Mesenchymal stem cell (in vitro differentiated cells and primary cell): ENCODE measurements around the gene AADAT.

ENCODE experiments used
- DNase-seq: peaks from one replicate; pipeline ENCODE4 v3.0.0-alpha.2; 2013
- H2AFZ ChIP-seq: one replicate; pipeline ENCODE4 v1.6.1; 2013; ENCODE audit warnings: low read depth, mild to moderate bottlenecking, control low read depth, inconsistent platforms, low read length, moderate library complexity
- H2AK5ac ChIP-seq: 2 replicates; pipeline ENCODE4 v1.6.1; 2013; ENCODE audit warnings: low read length, moderate library complexity, mild to moderate bottlenecking, inconsistent platforms; ENCODE audit not compliant: severe bottlenecking
- H2BK120ac ChIP-seq: one replicate; pipeline ENCODE4 v1.6.1; 2013; ENCODE audit warnings: low read depth, mild to moderate bottlenecking, inconsistent platforms, low read length, moderate library complexity
- H2BK12ac ChIP-seq, 2 experiments: one replicate each; pipeline ENCODE4 v1.6.1; 2013; ENCODE audit warnings: inconsistent platforms in 2 of 2, low read length in 2 of 2, mild to moderate bottlenecking in 2 of 2, moderate library complexity in 2 of 2, control low read depth in 1 of 2
- H2BK15ac ChIP-seq: one replicate; pipeline ENCODE4 v1.6.1; 2013; ENCODE audit warnings: mild to moderate bottlenecking, low read depth, inconsistent platforms; ENCODE audit not compliant: poor library complexity, severe bottlenecking
- H2BK5ac ChIP-seq: 2 replicates; pipeline ENCODE4 v1.6.1; 2013; ENCODE audit warnings: low read depth, mild to moderate bottlenecking, low read length, control low read depth, inconsistent platforms; ENCODE audit not compliant: poor library complexity, severe bottlenecking
- H3K14ac ChIP-seq, 2 experiments: one replicate each; pipeline ENCODE4 v1.6.1; 2013; ENCODE audit warnings: inconsistent platforms in 2 of 2, low read length in 2 of 2, control low read depth in 1 of 2, mild to moderate bottlenecking in 1 of 2, moderate library complexity in 1 of 2
- H3K18ac ChIP-seq, 2 experiments: one replicate each; pipeline ENCODE4 v1.6.1; 2013; ENCODE audit warnings: inconsistent platforms in 2 of 2, low read length in 2 of 2, control low read depth in 1 of 2, low read depth in 1 of 2, mild to moderate bottlenecking in 1 of 2
- H3K23ac ChIP-seq, 2 experiments: one replicate each; pipeline ENCODE4 v1.6.1; 2013; ENCODE audit warnings: inconsistent platforms in 2 of 2, low read length in 2 of 2, mild to moderate bottlenecking in 2 of 2, moderate library complexity in 2 of 2, control low read depth in 1 of 2
- H3K27ac ChIP-seq: 2 replicates; pipeline ENCODE4 v1.5.1; 2013; ENCODE audit warnings: mild to moderate bottlenecking, moderate library complexity, low read length, control low read depth, inconsistent platforms; ENCODE audit not compliant: poor library complexity, severe bottlenecking
- H3K27me3 ChIP-seq, 2 experiments: 2 replicates each; pipeline versions ENCODE4 v1.6.1 to v1.7.0; 2013; ENCODE audit warnings: low read length in 2 of 2, mild to moderate bottlenecking in 2 of 2, moderate library complexity in 2 of 2, control low read depth in 1 of 2, inconsistent platforms in 1 of 2; ENCODE audit not compliant: control insufficient read depth in 1 of 2, insufficient read depth in 1 of 2
- H3K36me3 ChIP-seq, 2 experiments: 2 replicates each; pipeline versions ENCODE4 v1.6.1 to v1.7.0; 2013; ENCODE audit warnings: low read length in 2 of 2, control low read depth in 1 of 2, inconsistent platforms in 1 of 2, low read depth in 1 of 2, mild to moderate bottlenecking in 1 of 2; ENCODE audit not compliant: insufficient read depth in 2 of 2, control insufficient read depth in 1 of 2
- H3K4ac ChIP-seq, 2 experiments: one replicate each; pipeline ENCODE4 v1.6.1; 2013; ENCODE audit warnings: inconsistent platforms in 2 of 2, low read length in 2 of 2, mild to moderate bottlenecking in 2 of 2, moderate library complexity in 2 of 2, control low read depth in 1 of 2, low read depth in 1 of 2
- H3K4me1 ChIP-seq: 2 replicates; pipeline ENCODE4 v1.6.1; 2013; ENCODE audit warnings: low read depth, low read length, control low read depth; ENCODE audit not compliant: control insufficient read depth, insufficient read depth
- H3K4me2 ChIP-seq: 2 replicates; pipeline ENCODE4 v1.6.1; 2013; ENCODE audit warnings: low read length, mild to moderate bottlenecking, inconsistent platforms; ENCODE audit not compliant: poor library complexity, severe bottlenecking
- H3K4me3 ChIP-seq, 2 experiments: 2 replicates each; pipeline versions ENCODE4 v1.5.1 to v1.7.0; 2013; ENCODE audit warnings: low read length in 2 of 2, mild to moderate bottlenecking in 2 of 2, control low read depth in 1 of 2, low read depth in 1 of 2; ENCODE audit not compliant: insufficient read depth in 1 of 2
- H3K79me1 ChIP-seq: replicated peaks from 2 replicates; pipeline ENCODE4 v1.6.1; 2013; ENCODE audit warnings: mild to moderate bottlenecking, control low read depth, low read length, inconsistent platforms; ENCODE audit not compliant: poor library complexity, severe bottlenecking
- H3K9ac ChIP-seq: 2 replicates; pipeline ENCODE4 v1.7.0; 2013; ENCODE audit warnings: mild to moderate bottlenecking, low read length, moderate library complexity
- H3K9me3 ChIP-seq: 2 replicates; pipeline ENCODE4 v1.7.0; 2013; ENCODE audit warnings: mild to moderate bottlenecking, low read length; ENCODE audit not compliant: control insufficient read depth
- H4K8ac ChIP-seq: one replicate; pipeline ENCODE4 v1.6.1; 2013; ENCODE audit warnings: inconsistent platforms, mild to moderate bottlenecking, low read length, moderate library complexity
- H4K91ac ChIP-seq: one replicate; pipeline ENCODE4 v1.6.1; 2013; ENCODE audit warnings: mild to moderate bottlenecking, low read length, inconsistent platforms
- WGBS: methylation state at CpG from one replicate; pipeline ENCODE4 v1.1.7; 2013; ENCODE audit warnings: mixed read lengths; 5-methylcytosine and 5-hydroxymethylcytosine counted together

The AADAT gene

DNA sequence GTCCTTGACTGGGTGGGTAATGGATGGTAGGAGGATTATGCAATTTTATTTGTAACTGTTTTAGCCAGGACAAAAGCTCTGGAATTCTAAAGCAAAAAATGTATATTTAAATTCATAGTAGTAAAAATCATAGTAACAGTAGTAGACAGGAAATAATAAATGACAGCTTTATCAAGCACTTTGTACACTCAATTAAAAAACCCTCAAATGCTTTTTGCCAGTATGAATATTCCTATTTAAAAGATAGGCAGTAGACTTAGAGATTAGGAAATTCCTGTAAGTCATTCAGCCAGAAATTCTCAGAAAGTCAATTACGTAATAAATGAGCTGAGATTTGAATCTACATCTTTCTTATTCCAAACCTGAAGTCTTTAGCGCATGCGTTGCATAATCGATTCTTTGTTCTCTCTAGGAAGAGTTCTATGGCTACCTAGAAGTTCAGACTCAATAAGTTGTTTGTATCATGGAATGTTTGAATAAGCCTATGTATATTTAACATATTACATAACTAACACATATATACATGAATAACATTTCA, 2.5 kb downstream of the AADAT start:
- Histone ChIP-seq H3K4me3 (no peak overlapping the region), H3K4me1 (peaks cover 6% of the 10 kb centered on the region), H3K23ac (no peak overlapping the region), H3K4ac (no peak overlapping the region), H3K14ac (no peak overlapping the region), H3K36me3 (peaks cover 5 to 48% of the 10 kb centered on the region in 2 experiments), H3K27me3 (no peaks in the 10 kb centered on the region), H2BK12ac (no peak overlapping the region), H3K18ac (no peak overlapping the region), H3K9ac (no peak overlapping the region), H4K8ac (no peak overlapping the region), H3K79me1 (peaks cover 3% of the 10 kb centered on the region), H2BK5ac (no peak overlapping the region), H3K9me3 (no peaks in the 10 kb centered on the region), H2BK15ac (no peak overlapping the region), H3K27ac (no peak overlapping the region), H3K4me2 (no peak overlapping the region), H2AK5ac (no peak overlapping the region), H4K91ac (no peak overlapping the region), H2AFZ (no peak overlapping the region), H2BK120ac (no peak overlapping the region)
- WGBS = 67% methylated on average over 3 of the region's 4 CpGs
- DNase-seq = no peak

DNA sequence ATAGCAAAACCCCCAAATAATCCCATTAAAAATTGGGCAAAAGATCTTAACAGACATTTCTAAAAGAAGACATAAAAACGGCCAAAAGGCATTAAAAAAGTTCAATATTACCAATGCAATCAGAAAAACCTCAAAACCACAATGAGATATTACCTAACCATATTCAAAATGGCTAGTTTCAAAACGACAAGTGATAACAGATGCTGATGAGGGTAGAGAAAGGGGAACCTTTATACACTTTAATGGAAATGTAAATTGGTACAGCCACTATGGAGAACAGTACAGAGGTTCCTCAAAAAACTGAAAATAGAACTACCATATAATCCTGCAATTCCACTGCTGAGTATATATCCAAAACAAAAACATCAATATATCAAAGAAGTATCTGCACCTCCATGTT, 6.2 kb downstream of the AADAT start:
- H3K9me3 ChIP-seq = no peaks in the 10 kb centered on the region
- H3K4me1 ChIP-seq = no peaks in the 10 kb centered on the region
- no peak overlapping the region for H3K27ac ChIP-seq
- H3K14ac ChIP-seq = no peak overlapping the region
- no peak overlapping the region for H2BK15ac ChIP-seq
- H3K23ac ChIP-seq = no peak overlapping the region
- WGBS = 100% methylated on average over 1 of the region's 2 CpGs
- H4K91ac ChIP-seq = no peak overlapping the region
- H3K4me3 ChIP-seq = no peak overlapping the region
- no peak overlapping the region for H3K9ac ChIP-seq
- peaks cover 5 to 77% of the 10 kb centered on the region in 2 experiments for H3K36me3 ChIP-seq
- no peak overlapping the region for H3K4me2 ChIP-seq
- H3K27me3 ChIP-seq = no peaks in the 10 kb centered on the region
- DNase-seq = no peak
- H4K8ac ChIP-seq = no peak overlapping the region
- H2BK12ac ChIP-seq = no peak overlapping the region
- H3K4ac ChIP-seq = no peak overlapping the region
- H3K18ac ChIP-seq = no peak overlapping the region
- no peak overlapping the region for H2BK5ac ChIP-seq
- no peak overlapping the region for H2BK120ac ChIP-seq
- H2AFZ ChIP-seq = no peak overlapping the region
- H2AK5ac ChIP-seq = no peak overlapping the region
- peaks cover 6% of the 10 kb centered on the region for H3K79me1 ChIP-seq

- Histone ChIP-seq H2AK5ac (no peak overlapping the region), H3K79me1 (peaks cover 6% of the 10 kb centered on the region), H3K4ac (no peak overlapping the region), H3K23ac (no peak overlapping the region), H3K4me3 (no peak overlapping the region), H2BK5ac (no peak overlapping the region), H3K27ac (no peak overlapping the region), H3K4me2 (no peak overlapping the region), H3K18ac (no peak overlapping the region), H3K36me3 (peaks cover 2 to 81% of the 10 kb centered on the region in 2 experiments), H4K91ac (no peak overlapping the region), H3K9me3 (no peaks in the 10 kb centered on the region), H2BK120ac (no peak overlapping the region), H3K9ac (no peak overlapping the region), H3K27me3 (no peaks in the 10 kb centered on the region), H2AFZ (no peak overlapping the region), H2BK15ac (no peak overlapping the region), H3K14ac (no peak overlapping the region), H4K8ac (no peak overlapping the region), H2BK12ac (no peak overlapping the region), H3K4me1 (no peaks in the 10 kb centered on the region)
- DNase-seq = no peak
- 82% methylated on average over 3 of the region's 3 CpGs for WGBS
Measured at GRCh38 chr4:170080496-170080895, 9.3 kb downstream of the AADAT start.

- no peak for DNase-seq
- Histone ChIP-seq H3K4me3 (no peak overlapping the region), H2BK120ac (no peak overlapping the region), H2BK12ac (no peak overlapping the region), H3K9me3 (no peaks in the 10 kb centered on the region), H2BK5ac (no peak overlapping the region), H2AK5ac (no peak overlapping the region), H3K79me1 (peaks cover 6% of the 10 kb centered on the region), H3K36me3 (peaks cover 5 to 81% of the 10 kb centered on the region in 2 experiments), H3K23ac (no peak overlapping the region), H2AFZ (no peak overlapping the region), H3K14ac (no peak overlapping the region), H3K27ac (no peak overlapping the region), H2BK15ac (no peak overlapping the region), H3K9ac (no peak overlapping the region), H4K91ac (no peak overlapping the region), H3K27me3 (no peaks in the 10 kb centered on the region), H3K4me2 (no peak overlapping the region), H3K4ac (no peak overlapping the region), H3K4me1 (no peaks in the 10 kb centered on the region), H3K18ac (no peak overlapping the region), H4K8ac (no peak overlapping the region)
- WGBS = 95% methylated on average over 2 of the region's 2 CpGs
Measured at GRCh38 chr4:170079981-170080380, 9.8 kb downstream of the AADAT start.
